Measurements from ENCODE around the gene OBSCN.

DNA sequence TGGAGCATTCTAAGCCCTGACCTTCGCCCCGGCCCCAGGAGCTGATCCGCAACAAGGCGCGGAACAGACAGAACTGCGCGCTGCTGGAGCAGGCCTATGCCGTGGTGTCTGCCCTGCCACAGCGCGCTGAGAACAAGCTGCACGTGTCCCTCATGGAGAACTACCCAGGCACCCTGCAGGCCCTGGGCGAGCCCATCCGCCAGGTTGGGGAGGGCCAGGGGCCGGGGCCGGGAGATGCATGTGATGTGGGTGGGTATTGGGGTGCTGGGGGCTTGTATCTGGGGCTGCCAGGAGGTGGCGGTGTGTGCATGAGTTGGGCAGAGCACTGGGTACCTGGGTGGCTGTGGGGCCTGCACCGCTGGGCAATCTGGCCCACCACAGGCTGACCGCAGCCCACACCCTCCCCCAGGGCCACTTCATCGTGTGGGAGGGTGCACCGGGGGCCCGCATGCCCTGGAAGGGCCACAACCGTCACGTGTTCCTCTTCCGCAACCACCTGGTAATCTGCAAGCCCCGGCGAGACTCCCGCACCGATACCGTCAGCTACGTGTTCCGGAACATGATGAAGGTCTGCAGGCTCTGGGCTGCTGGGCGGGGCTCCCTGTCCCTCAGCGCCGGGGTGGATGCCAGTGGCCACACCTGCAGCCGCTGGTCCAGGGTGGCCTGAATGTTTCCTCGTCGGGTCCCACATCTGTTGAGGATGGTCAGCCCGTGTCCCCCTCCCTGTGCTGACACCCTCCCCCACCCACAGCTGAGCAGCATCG, 133.0 kb downstream of the OBSCN start:
- TF ChIP-seq TGIF2 (CRISPR knock-in tag; IDR thresholded peaks at IDR 0.05) (no peak), BHLHE40 (IDR thresholded peaks at IDR 0.05; ENCODE audit: low read length) (no peak), SOX6 (IDR thresholded peaks at IDR 0.05) (no peak), SOX6 (CRISPR knock-in tag; IDR thresholded peaks at IDR 0.05) (no peak), MED13 (CRISPR knock-in tag; IDR thresholded peaks at IDR 0.05) (no peak)
- TF ChIP-seq, protein P1, sequence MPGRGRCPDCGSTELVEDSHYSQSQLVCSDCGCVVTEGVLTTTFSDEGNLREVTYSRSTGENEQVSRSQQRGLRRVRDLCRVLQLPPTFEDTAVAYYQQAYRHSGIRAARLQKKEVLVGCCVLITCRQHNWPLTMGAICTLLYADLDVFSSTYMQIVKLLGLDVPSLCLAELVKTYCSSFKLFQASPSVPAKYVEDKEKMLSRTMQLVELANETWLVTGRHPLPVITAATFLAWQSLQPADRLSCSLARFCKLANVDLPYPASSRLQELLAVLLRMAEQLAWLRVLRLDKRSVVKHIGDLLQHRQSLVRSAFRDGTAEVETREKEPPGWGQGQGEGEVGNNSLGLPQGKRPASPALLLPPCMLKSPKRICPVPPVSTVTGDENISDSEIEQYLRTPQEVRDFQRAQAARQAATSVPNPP (CRISPR knock-in tag; IDR thresholded peaks at IDR 0.05) = no peak
- TF ChIP-seq, protein P2, sequence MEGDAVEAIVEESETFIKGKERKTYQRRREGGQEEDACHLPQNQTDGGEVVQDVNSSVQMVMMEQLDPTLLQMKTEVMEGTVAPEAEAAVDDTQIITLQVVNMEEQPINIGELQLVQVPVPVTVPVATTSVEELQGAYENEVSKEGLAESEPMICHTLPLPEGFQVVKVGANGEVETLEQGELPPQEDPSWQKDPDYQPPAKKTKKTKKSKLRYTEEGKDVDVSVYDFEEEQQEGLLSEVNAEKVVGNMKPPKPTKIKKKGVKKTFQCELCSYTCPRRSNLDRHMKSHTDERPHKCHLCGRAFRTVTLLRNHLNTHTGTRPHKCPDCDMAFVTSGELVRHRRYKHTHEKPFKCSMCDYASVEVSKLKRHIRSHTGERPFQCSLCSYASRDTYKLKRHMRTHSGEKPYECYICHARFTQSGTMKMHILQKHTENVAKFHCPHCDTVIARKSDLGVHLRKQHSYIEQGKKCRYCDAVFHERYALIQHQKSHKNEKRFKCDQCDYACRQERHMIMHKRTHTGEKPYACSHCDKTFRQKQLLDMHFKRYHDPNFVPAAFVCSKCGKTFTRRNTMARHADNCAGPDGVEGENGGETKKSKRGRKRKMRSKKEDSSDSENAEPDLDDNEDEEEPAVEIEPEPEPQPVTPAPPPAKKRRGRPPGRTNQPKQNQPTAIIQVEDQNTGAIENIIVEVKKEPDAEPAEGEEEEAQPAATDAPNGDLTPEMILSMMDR (CRISPR knock-in tag; IDR thresholded peaks at IDR 0.05) = peak; percentile 75
- TF ChIP-seq, protein P3, sequence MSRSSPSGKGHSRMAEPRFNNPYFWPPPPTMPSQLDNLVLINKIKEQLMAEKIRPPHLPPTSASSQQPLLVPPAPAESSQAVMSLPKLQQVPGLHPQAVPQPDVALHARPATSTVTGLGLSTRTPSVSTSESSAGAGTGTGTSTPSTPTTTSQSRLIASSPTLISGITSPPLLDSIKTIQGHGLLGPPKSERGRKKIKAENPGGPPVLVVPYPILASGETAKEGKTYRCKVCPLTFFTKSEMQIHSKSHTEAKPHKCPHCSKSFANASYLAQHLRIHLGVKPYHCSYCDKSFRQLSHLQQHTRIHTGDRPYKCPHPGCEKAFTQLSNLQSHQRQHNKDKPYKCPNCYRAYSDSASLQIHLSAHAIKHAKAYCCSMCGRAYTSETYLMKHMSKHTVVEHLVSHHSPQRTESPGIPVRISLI (CRISPR knock-in tag; IDR thresholded peaks at IDR 0.05; ENCODE audit: borderline replicate concordance) = no peak
